Transverse colon (tissue), 4 donors: ENCODE measurements around the gene SLC17A8. TPM values are rescaled to one million over a fixed set of nuclear protein-coding genes. Genes with fewer than 3 reads are reported as not detected.
A peak's percentile ranks its signal among the peaks of the same experiment; 100 is the strongest.

Experiments used
- DNase-seq: peaks from one replicate; pipeline ENCODE4 v3.0.0-alpha.2; 2019
- H3K27ac ChIP-seq, 4 donors: fragments of 200-600 bp; sonication (generic); 2 replicates each; pipeline ENCODE4 v1.5.1; 2016 to 2018; ENCODE audit warnings: inconsistent platforms in 4 of 4
- H3K27me3 ChIP-seq: fragments of 200-600 bp; sonication (generic); 2 replicates; pipeline ENCODE4 v1.5.1; 2017; ENCODE audit warnings: inconsistent platforms
- H3K36me3 ChIP-seq, 4 donors: fragments of 200-600 bp; sonication (generic); 2 replicates each; pipeline ENCODE4 v1.5.1; 2017 to 2019; ENCODE audit warnings: inconsistent platforms in 4 of 4
- H3K4me1 ChIP-seq, 4 donors: fragments of 200-600 bp; sonication (generic); 2 replicates each; pipeline ENCODE4 v1.5.1; 2017 to 2020; ENCODE audit warnings: inconsistent platforms in 4 of 4
- H3K4me3 ChIP-seq, 4 donors: fragments of 200-600 bp; sonication (generic); 1 replicate in 1 of 4; 2 replicates in 3 of 4; pipeline versions ENCODE4 v1.5.1 to v1.6.1; 2017 to 2019; ENCODE audit warnings: inconsistent platforms in 4 of 4
- H3K9me3 ChIP-seq, 2 donors: fragments of 200-600 bp; sonication (generic); 2 replicates each; pipeline ENCODE4 v1.5.1; 2017 to 2019; ENCODE audit warnings: inconsistent platforms in 2 of 2
- EP300 ChIP-seq: sonication (generic); formaldehyde crosslinking; IDR thresholded peaks from one replicate; pipeline ENCODE4 v1.6.1; 2017; ENCODE audit warnings: antibody characterized with exemption, low read depth
- POLR2A ChIP-seq: fragments of 450-650 bp; IDR thresholded peaks from one replicate; pipeline ENCODE4 v1.6.1; 2016; ENCODE audit warnings: antibody characterized with exemption, mild to moderate bottlenecking, moderate library complexity
- POLR2AphosphoS5 ChIP-seq, 3 donors: sonication (generic); formaldehyde crosslinking; IDR thresholded peaks; one replicate each; pipeline ENCODE4 v1.6.1; 2016; ENCODE audit warnings: antibody characterized with exemption in 3 of 3
- WGBS, 2 donors: methylation state at CpG; one replicate each; pipeline ENCODE4 v1.1.5; 2018; ENCODE audit warnings: low coverage in 1 of 2; 5-methylcytosine and 5-hydroxymethylcytosine counted together
- in situ Hi-C, 4 donors: fragments of 200-750 bp; cut with MboI; loops; one replicate each; pipeline versions ENCODE4 v1.15.0 to v1.15.1; 2017; ENCODE audit warnings: low sequenced_read_pairs in 3 of 4, low pct_ligation_motif_present in 1 of 4, low pct_unique_long_range_greater_than_20kb in 1 of 4
- intact Hi-C: fragments of 100-400 bp; cut with DNase I; formaldehyde crosslinking; loops from one replicate; pipeline ENCODE4 v1.15.1; 2023; ENCODE audit warnings: low total_unique reads
- total RNA-seq, 4 donors: library from RNA; depleted of rRNA; stranded (reverse); fragments of >200 nt; gene quantifications; one replicate each; pipeline ENCODE4 v1.1.0, GENCODE V29; 2016
- TF ChIP-seq, protein P1 (sequence below), 5 experiments: fragments of 200-600 bp in 3 of 5; fragments of 450-650 bp in 2 of 5; sonication (generic) in 3 of 5; IDR thresholded peaks; 1 replicate in 2 of 5; 2 replicates in 3 of 5; pipeline ENCODE4 v1.5.1; 2016 to 2017; ENCODE audit warnings: antibody characterized with exemption in 5 of 5, inconsistent platforms in 3 of 5, mild to moderate bottlenecking in 2 of 5, moderate library complexity in 1 of 5

The SLC17A8 gene
- total RNA-seq, 4 donors from 2014 or later: 5.4 to 21.8 (median 7.5) TPM

DNA sequence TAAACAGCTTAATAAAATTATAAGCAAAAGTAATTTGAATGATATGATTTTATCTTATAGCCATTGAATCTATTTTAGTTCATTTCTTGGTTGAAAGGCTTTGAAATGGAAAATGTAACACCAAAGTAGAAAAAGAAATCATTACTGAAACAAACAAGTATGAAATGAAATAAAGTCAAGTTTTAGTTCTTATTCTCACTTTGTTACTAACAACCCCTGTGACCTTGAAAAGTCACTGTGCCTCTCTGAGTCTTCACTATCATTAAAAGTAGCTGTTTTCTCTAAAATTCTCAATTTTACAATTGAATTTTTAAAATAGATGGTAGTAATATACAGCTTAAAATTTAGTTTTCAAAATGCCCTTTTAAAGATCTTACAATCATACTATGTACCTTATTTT is 32.4 kb upstream of the SLC17A8 start:
- Histone ChIP-seq H3K4me1 (no peaks in the 10 kb centered on the region), H3K27me3 (no peaks in the 10 kb centered on the region), H3K9me3 (no peaks in the 10 kb centered on the region), H3K4me3 (no peak overlapping the region), H3K27ac (no peak overlapping the region), H3K36me3 (peaks cover 0 to 39% (median 15%) of the 10 kb centered on the region in 4 donors)
- no peak for TF ChIP-seq POLR2AphosphoS5 (IDR thresholded peaks at IDR 0.05)
- TF ChIP-seq, protein P1, sequence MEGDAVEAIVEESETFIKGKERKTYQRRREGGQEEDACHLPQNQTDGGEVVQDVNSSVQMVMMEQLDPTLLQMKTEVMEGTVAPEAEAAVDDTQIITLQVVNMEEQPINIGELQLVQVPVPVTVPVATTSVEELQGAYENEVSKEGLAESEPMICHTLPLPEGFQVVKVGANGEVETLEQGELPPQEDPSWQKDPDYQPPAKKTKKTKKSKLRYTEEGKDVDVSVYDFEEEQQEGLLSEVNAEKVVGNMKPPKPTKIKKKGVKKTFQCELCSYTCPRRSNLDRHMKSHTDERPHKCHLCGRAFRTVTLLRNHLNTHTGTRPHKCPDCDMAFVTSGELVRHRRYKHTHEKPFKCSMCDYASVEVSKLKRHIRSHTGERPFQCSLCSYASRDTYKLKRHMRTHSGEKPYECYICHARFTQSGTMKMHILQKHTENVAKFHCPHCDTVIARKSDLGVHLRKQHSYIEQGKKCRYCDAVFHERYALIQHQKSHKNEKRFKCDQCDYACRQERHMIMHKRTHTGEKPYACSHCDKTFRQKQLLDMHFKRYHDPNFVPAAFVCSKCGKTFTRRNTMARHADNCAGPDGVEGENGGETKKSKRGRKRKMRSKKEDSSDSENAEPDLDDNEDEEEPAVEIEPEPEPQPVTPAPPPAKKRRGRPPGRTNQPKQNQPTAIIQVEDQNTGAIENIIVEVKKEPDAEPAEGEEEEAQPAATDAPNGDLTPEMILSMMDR (IDR thresholded peaks at IDR 0.05): no peak
- no peak for TF ChIP-seq POLR2A
- no peak for TF ChIP-seq EP300
- in situ Hi-C loops (no loop called here), intact Hi-C loops (no loop called here)
- no peak for DNase-seq

DNA sequence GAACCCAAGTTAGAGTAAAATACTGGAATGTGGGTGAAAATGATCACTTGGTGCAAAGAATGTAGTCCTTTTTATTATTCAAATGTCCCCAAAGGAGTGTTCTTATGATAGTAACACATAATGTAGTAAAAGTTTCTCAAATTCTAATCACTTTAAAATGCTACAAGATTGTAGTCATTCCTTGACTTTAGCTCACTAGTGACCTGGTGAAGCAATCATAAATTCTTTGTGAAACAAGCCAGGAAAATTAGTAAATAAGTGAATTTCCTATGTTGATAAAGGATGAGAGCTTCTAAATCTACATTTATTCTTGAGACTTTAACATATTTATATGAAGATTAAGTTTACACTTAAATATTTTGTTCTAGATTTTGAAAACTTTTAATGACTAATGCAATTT is 30.7 kb upstream of the SLC17A8 start:
- intact Hi-C loops: no loop called here

DNA sequence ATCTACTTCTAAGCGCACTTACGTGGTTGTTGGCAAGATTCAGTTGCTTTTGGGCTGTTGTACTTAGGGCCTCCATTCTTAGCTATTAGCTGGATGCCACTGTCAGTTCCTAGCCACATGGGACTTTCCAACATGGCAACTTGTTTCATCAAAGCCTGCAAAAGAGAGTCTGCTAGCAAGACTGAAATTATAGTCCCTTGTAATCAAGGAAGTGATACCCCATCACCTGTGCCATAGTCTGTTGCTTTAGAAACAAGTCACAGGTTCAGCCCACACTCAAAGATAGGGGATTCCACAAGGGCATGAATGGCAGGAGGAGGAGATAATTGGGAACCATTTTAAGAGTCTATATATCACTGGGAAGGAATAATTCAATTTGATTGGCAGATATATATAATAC is 27.1 kb upstream of the SLC17A8 start:
- no peak overlapping the region for H3K27ac ChIP-seq
- H3K9me3 ChIP-seq: no peaks in the 10 kb centered on the region
- intact Hi-C loops: no loop called here
- no peak for DNase-seq
- H3K4me3 ChIP-seq: no peak overlapping the region
- H3K36me3 ChIP-seq: peaks cover 0 to 35% (median 12%) of the 10 kb centered on the region in 4 donors
- no peaks in the 10 kb centered on the region for H3K27me3 ChIP-seq
- H3K4me1 ChIP-seq: peaks cover 0 to 18% (median 0%) of the 10 kb centered on the region in 4 donors
- in situ Hi-C loops: no loop called here
- no peak for TF ChIP-seq POLR2A
- no peak for TF ChIP-seq EP300
- no peak for TF ChIP-seq POLR2AphosphoS5 (IDR thresholded peaks at IDR 0.05)
- TF ChIP-seq, protein P1 (IDR thresholded peaks at IDR 0.05): no peak
- 85 to 95% methylated on average over 2 of the region's 2 CpGs for WGBS, 2 donors

More for the DNA sequence above, 30.7 kb upstream of the SLC17A8 start:
- no peak overlapping the region for H3K4me3 ChIP-seq
- peaks cover 0 to 1% (median 0%) of the 10 kb centered on the region in 4 donors for H3K4me1 ChIP-seq
- in situ Hi-C loops: no loop called here
- H3K9me3 ChIP-seq: no peaks in the 10 kb centered on the region
- no peak overlapping the region for H3K27ac ChIP-seq
- DNase-seq: no peak
- no peaks in the 10 kb centered on the region for H3K27me3 ChIP-seq
- TF ChIP-seq POLR2AphosphoS5 (IDR thresholded peaks at IDR 0.05) (no peak), POLR2A (no peak), EP300 (no peak)
- TF ChIP-seq, protein P1 (IDR thresholded peaks at IDR 0.05): no peak
- H3K36me3 ChIP-seq: peaks cover 0 to 36% (median 14%) of the 10 kb centered on the region in 4 donors

DNA sequence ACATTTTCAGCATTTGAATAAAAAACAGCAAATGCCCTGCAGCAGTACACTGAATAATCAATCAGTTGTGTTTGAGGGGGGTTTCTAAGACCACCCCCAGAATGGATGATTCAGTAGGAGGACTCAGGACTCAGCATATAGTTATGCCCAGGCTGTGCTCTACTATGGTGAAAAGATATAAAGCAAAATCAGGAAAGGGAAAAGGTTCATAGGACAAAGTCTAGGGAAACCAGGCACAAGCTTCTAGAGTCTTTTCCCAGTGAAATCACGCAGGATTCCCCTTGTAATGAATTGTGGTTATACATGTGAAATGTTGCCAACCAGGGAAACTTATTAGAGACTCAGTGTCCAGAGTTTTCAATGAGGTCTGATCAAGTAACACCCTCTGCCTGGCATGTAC is 25.0 kb upstream of the SLC17A8 start:
- Histone ChIP-seq H3K9me3 (no peaks in the 10 kb centered on the region), H3K36me3 (peaks cover 0 to 41% (median 16%) of the 10 kb centered on the region in 4 donors), H3K27ac (peak overlapping the region in 1 of 4 donors; percentile 56), H3K27me3 (no peaks in the 10 kb centered on the region), H3K4me1 (peaks cover 0 to 18% (median 0%) of the 10 kb centered on the region in 4 donors), H3K4me3 (no peak overlapping the region)
- 46 to 67% methylated on average over 1 of the region's 1 CpG for WGBS, 2 donors
- in situ Hi-C loops (no loop called here), intact Hi-C loops (no loop called here)
- TF ChIP-seq EP300 (no peak), POLR2AphosphoS5 (IDR thresholded peaks at IDR 0.05) (no peak), POLR2A (no peak)
- TF ChIP-seq, protein P1 (IDR thresholded peaks at IDR 0.05): no peak
- DNase-seq: no peak
